GM23338 (cell line): ENCODE results near the gene KIAA0513.

ENCODE experiments used
- ETS1 ChIP-seq: IDR thresholded peaks from 2 replicates; pipeline ENCODE4 v1.6.1; 2016; ENCODE audit warnings: antibody characterized with exemption
- POLR2AphosphoS5 ChIP-seq: IDR thresholded peaks from 2 replicates; pipeline ENCODE4 v1.6.1; 2016; ENCODE audit warnings: antibody characterized with exemption, low read depth
- TF ChIP-seq, protein P1 (sequence below), 2 experiments: fragments of 200-600 bp in 1 of 2; sonication (generic) in 1 of 2; conservative IDR thresholded peaks; 2 replicates each; pipeline versions ENCODE4 v1.5.1 to v1.6.1; 2016 to 2017; ENCODE audit warnings: antibody characterized with exemption in 2 of 2, low read depth in 2 of 2, mild to moderate bottlenecking in 2 of 2, moderate library complexity in 1 of 2

- TF ChIP-seq POLR2AphosphoS5 (no peak), ETS1 (no peak)
- TF ChIP-seq, protein P1, sequence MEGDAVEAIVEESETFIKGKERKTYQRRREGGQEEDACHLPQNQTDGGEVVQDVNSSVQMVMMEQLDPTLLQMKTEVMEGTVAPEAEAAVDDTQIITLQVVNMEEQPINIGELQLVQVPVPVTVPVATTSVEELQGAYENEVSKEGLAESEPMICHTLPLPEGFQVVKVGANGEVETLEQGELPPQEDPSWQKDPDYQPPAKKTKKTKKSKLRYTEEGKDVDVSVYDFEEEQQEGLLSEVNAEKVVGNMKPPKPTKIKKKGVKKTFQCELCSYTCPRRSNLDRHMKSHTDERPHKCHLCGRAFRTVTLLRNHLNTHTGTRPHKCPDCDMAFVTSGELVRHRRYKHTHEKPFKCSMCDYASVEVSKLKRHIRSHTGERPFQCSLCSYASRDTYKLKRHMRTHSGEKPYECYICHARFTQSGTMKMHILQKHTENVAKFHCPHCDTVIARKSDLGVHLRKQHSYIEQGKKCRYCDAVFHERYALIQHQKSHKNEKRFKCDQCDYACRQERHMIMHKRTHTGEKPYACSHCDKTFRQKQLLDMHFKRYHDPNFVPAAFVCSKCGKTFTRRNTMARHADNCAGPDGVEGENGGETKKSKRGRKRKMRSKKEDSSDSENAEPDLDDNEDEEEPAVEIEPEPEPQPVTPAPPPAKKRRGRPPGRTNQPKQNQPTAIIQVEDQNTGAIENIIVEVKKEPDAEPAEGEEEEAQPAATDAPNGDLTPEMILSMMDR (conservative IDR thresholded peaks at IDR 0.05; ENCODE audit: low read depth in 2 of 2): no peak
Observed at GRCh38 chr16:85092309-85092708, 64.7 kb downstream of the KIAA0513 start.
